ENCODE measurements around the gene PTPRE. TPM values are rescaled to one million over a fixed set of nuclear protein-coding genes. Genes with fewer than 3 reads are reported as not detected.

PTPRE gene
- total RNA-seq, 6 experiments from 2014 or later = 2.3 to 9.2 (median 2.7) TPM

DNA sequence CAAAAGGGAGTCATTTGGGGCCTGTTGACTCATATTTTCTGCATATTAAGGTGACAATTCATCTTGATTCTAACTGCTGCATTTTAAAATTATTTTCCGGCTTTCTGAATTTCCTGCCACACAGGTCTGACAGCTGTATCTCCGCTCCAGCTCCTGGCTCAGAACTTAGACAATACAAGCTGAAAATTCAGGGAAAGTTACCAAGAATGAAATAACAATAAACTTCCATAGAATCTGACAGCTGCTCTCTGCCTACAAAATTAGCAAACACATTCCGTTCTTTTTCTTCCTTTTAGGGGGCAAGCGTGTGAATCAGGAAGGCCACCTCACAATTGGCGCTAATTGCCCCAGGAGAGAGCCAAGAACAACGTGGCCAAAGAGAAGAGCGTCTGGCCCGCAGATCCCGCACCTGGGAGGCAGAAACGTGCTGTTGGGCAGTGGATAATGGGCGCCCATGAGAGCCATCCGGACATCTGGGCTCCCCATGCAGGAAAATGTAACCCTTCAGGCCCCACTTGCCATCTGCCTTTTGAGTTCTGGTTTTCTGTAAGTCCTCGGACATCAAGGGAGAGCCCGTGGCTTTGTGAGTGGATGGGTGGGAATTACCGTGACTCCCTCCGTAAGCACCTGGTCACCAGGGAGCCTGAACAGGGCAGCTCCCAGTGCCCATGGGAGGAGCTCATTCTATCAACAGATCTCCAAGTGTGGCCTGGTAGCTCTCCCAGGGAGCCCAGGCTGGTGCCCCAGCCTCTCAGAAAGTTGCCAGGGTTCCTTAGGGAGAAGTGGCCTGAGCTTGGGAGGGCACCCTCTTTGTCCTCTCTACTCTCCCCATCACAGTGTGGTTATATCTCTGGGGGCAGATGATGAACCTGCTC, 19.1 kb upstream of the PTPRE start:
- H3K36me3 ChIP-seq = no peaks in the 10 kb centered on the region
- no peaks in the 10 kb centered on the region for H3K9me3 ChIP-seq
- TF ChIP-seq, protein P1, sequence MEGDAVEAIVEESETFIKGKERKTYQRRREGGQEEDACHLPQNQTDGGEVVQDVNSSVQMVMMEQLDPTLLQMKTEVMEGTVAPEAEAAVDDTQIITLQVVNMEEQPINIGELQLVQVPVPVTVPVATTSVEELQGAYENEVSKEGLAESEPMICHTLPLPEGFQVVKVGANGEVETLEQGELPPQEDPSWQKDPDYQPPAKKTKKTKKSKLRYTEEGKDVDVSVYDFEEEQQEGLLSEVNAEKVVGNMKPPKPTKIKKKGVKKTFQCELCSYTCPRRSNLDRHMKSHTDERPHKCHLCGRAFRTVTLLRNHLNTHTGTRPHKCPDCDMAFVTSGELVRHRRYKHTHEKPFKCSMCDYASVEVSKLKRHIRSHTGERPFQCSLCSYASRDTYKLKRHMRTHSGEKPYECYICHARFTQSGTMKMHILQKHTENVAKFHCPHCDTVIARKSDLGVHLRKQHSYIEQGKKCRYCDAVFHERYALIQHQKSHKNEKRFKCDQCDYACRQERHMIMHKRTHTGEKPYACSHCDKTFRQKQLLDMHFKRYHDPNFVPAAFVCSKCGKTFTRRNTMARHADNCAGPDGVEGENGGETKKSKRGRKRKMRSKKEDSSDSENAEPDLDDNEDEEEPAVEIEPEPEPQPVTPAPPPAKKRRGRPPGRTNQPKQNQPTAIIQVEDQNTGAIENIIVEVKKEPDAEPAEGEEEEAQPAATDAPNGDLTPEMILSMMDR (IDR thresholded peaks at IDR 0.05) = no peak
- no peak for TF ChIP-seq POLR2A (IDR thresholded peaks at IDR 0.05)
- H3K27ac ChIP-seq = no peak overlapping the region
- intact Hi-C loops (cut with DNase I) = no loop called here
- no peaks in the 10 kb centered on the region for H3K27me3 ChIP-seq
- peaks cover 0 to 34% (median 3%) of the 10 kb centered on the region in 4 donors for H3K4me1 ChIP-seq
- ATAC-seq (no peak), DNase-seq (no peak)
- 85% methylated on average over 9 of the region's 16 CpGs for WGBS (ENCODE audit: insufficient coverage, low coverage, low lambda C conversion rate, missing lambda C conversion rate)
- no peak overlapping the region for H3K4me3 ChIP-seq

DNA sequence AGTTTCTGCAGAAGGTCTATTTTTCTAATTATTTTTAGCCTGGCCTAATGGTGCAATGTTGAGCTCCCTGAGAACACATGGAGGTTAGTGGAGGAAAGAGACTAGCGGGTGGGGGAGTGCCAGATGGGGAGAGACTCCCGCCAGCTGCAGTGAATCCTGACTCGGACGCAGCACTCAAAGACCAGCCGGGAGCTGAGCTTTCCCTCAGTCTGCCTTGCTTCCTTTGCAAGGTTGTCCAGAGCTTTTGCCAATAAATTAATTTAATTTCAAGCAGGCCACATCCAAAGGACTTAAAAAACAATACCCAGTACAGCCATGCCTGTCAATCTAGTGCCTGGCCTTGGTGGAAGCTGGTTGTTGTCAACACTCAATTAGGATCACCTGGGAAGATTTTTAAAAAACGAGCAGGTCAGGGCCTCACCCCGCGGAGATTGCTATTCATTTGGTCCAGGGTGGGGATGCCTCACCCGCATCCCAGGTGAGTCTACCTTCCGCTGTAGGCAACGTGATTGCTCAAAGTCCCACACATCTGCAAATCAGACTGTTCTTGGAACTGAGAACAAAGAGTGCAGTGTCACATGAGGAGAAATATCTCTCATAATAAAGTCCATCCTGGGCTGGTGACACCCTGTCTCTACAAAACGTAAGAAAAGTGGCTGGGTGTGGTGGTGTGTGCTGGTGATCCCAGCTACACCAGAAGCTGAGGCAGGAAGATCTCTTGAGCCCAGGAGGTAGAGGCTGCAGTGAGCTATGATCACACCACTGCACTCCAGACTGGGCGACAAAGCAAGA, 18.2 kb upstream of the PTPRE start:
- Histone ChIP-seq H3K27me3 (no peaks in the 10 kb centered on the region), H3K4me3 (no peak overlapping the region), H3K4me1 (peaks cover 0 to 34% (median 5%) of the 10 kb centered on the region in 4 donors), H3K36me3 (no peaks in the 10 kb centered on the region), H3K9me3 (no peaks in the 10 kb centered on the region), H3K27ac (no peak overlapping the region)
- WGBS (ENCODE audit: insufficient coverage, low coverage, low lambda C conversion rate, missing lambda C conversion rate) = 81% methylated on average over 8 of the region's 13 CpGs
- intact Hi-C loops (cut with DNase I) = no loop called here
- no peak for TF ChIP-seq POLR2A (IDR thresholded peaks at IDR 0.05)
- TF ChIP-seq, protein P1 (IDR thresholded peaks at IDR 0.05) = no peak
- DNase-seq = no peak
- no peak for ATAC-seq

DNA sequence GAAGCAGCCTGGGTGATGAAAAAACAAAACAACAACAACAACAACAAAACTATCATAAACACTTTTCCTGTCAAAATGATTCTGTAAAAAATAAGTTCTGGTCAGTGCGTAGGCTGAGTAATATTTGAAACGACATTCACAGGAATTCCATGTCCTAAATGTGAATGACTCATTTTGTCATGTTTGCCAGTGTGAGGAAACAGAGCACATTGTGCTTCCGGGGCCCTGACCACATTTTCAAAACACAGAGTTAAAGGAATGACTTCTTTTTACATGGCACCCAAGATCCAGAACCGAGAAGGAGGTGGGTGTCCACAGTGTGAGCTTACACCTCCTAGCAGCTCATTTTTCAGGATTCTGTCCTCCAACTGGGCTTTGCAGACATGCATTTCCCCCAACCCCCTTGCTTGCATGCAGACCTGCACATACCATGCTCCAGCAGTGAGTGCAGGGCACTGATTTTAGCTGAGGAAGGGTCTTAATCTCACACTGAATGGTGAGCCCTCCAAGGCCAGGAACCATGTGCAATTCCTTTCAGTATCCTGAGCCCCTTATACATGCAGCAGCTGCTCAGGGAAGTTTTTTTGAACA, 17.2 kb upstream of the PTPRE start:
- no peaks in the 10 kb centered on the region for H3K9me3 ChIP-seq
- WGBS (ENCODE audit: insufficient coverage, low coverage, low lambda C conversion rate, missing lambda C conversion rate) = 30% methylated on average over 4 of the region's 4 CpGs
- ATAC-seq = peak in 2 of 4 donors; percentile 32 to 56
- intact Hi-C loops (cut with DNase I) = no loop called here
- H3K36me3 ChIP-seq = no peaks in the 10 kb centered on the region
- H3K27me3 ChIP-seq = no peaks in the 10 kb centered on the region
- no peak for DNase-seq
- peak; percentile 27 for TF ChIP-seq POLR2A (IDR thresholded peaks at IDR 0.05)
- TF ChIP-seq, protein P1 (IDR thresholded peaks at IDR 0.05) = no peak
- H3K4me3 ChIP-seq = no peak overlapping the region
- H3K27ac ChIP-seq = no peak overlapping the region
- peaks cover 0 to 34% (median 5%) of the 10 kb centered on the region in 4 donors for H3K4me1 ChIP-seq

DNA sequence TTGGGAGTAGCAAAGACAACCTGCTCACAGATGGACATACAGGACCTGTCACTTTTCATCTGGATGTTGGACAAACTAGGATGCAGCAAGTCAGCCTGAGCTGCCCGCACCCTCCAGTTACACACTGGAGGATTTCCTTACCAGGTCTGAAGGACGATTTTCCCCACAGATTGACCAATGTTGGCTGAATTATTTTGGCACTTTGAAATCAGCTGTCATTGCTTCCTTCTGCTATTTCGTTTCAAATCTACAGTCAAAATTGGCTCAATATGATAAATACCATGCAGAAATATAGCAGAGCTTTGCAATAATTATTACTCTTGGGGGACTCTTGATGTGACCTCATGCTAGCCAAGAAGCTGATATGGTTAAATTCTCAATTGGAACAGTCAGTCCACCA, 16.7 kb upstream of the PTPRE start:
- peaks cover 0 to 34% (median 5%) of the 10 kb centered on the region in 4 donors for H3K4me1 ChIP-seq
- DNase-seq (no peak), ATAC-seq (no peak)
- H3K9me3 ChIP-seq = no peaks in the 10 kb centered on the region
- no peaks in the 10 kb centered on the region for H3K36me3 ChIP-seq
- WGBS (ENCODE audit: insufficient coverage, low coverage, low lambda C conversion rate, missing lambda C conversion rate) = 0% methylated on average over 2 of the region's 3 CpGs
- no peak overlapping the region for H3K4me3 ChIP-seq
- no peak overlapping the region for H3K27ac ChIP-seq
- intact Hi-C loops (cut with DNase I) = no loop called here
- no peaks in the 10 kb centered on the region for H3K27me3 ChIP-seq
- TF ChIP-seq, protein P1 (IDR thresholded peaks at IDR 0.05) = no peak
- TF ChIP-seq POLR2A (IDR thresholded peaks at IDR 0.05) = no peak

Measured in right lobe of liver (tissue), 6 donors.